ENCODE results near the gene ACKR1.

DNA sequence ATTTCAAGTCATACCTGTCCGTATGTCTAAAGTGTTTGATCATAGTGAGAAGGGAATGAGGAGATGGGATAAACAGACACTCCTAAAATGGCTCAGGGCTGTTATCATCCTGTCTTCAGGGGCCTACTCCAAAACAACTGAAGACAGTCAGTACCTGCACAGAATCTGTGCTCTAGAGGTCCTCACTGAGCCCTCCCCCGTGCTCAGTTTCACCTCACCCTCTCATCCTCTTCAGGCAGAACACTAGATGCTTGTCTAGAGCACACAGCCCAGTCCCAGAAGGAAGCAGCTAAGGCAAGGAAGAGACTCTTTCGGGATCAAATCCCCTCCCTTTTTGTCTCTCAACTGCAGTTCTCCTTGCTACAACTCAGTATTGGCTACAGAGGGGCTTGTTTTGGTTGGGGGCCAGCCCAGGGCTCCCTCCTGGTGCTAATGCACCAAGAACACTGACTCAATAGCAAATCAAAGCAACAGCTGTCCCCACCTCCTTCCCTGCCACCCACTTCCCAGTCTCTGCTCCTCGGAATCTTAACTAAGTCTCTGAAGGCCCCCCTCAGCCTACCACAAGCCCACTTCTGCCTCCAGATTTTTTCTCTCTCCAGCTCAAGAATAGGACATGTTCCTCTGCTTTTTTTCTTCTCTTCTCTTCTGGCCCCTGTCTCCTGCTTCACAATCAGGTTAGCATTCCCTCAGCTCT lies 23.2 kb upstream of the ACKR1 start:
- TF ChIP-seq YY1 (IDR thresholded peaks at IDR 0.05; ENCODE audit: insufficient read depth, insufficient read length): no peak
- TF ChIP-seq SUZ12 (IDR thresholded peaks at IDR 0.05; ENCODE audit: extremely low read depth, insufficient read depth, insufficient read length): no peak
